GM12865 (cell line): ENCODE data around the gene CCDC9B.

Source experiments
- DNase-seq: peaks from one replicate; pipeline ENCODE4 v3.0.0; 2010; ENCODE audit warnings: low read depth
- H3K4me3 ChIP-seq: 2 replicates; pipeline ENCODE4 v1.5.1; 2011; ENCODE audit warnings: mild to moderate bottlenecking, low read depth, low read length, control low read depth
- TF ChIP-seq, protein P1 (sequence below): IDR thresholded peaks from 2 replicates; pipeline ENCODE4 v1.5.1; 2011; ENCODE audit warnings: low read length, control low read depth, low read depth, inconsistent platforms; ENCODE audit not compliant: insufficient read depth; ENCODE audit errors: missing control alignments

CCDC9B gene

GRCh38 chr15:40380636-40381035 lies 39.9 kb upstream of the CCDC9B start:
- no peak overlapping the region for H3K4me3 ChIP-seq
- no peak for DNase-seq
- TF ChIP-seq, protein P1, sequence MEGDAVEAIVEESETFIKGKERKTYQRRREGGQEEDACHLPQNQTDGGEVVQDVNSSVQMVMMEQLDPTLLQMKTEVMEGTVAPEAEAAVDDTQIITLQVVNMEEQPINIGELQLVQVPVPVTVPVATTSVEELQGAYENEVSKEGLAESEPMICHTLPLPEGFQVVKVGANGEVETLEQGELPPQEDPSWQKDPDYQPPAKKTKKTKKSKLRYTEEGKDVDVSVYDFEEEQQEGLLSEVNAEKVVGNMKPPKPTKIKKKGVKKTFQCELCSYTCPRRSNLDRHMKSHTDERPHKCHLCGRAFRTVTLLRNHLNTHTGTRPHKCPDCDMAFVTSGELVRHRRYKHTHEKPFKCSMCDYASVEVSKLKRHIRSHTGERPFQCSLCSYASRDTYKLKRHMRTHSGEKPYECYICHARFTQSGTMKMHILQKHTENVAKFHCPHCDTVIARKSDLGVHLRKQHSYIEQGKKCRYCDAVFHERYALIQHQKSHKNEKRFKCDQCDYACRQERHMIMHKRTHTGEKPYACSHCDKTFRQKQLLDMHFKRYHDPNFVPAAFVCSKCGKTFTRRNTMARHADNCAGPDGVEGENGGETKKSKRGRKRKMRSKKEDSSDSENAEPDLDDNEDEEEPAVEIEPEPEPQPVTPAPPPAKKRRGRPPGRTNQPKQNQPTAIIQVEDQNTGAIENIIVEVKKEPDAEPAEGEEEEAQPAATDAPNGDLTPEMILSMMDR = no peak

GRCh38 chr15:40379853-40380252 lies 39.1 kb upstream of the CCDC9B start:
- no peak for DNase-seq
- no peak overlapping the region for H3K4me3 ChIP-seq
- TF ChIP-seq, protein P1 = no peak

DNA sequence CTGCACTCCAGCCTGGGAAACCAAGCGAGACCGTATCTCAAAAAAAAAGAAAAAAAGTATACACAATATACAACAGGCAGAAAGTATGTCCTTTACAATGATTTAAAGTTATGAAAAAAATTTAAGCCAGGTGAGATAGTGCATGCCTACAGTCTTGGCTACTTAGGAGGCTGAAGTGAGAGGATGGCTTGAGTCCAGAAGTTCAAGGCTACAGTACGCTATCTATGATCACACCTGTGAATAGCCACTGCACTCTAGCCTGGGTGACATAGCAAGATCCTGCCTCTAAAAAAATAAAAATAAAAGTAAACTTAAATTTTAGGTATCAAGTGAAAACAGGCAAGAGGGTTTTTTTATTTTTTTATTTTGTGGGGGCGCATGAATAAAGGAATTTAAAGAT lies 38.6 kb upstream of the CCDC9B start:
- TF ChIP-seq, protein P1 = no peak
- no peak for DNase-seq
- no peak overlapping the region for H3K4me3 ChIP-seq

- H3K4me3 ChIP-seq = no peak overlapping the region
- TF ChIP-seq, protein P1 = no peak
- DNase-seq = no peak
Observed at GRCh38 chr15:40377606-40378005, 36.9 kb upstream of the CCDC9B start.

- TF ChIP-seq, protein P1 = no peak
- DNase-seq = no peak
- no peak overlapping the region for H3K4me3 ChIP-seq
Observed at GRCh38 chr15:40372981-40373380, 32.2 kb upstream of the CCDC9B start.

DNA sequence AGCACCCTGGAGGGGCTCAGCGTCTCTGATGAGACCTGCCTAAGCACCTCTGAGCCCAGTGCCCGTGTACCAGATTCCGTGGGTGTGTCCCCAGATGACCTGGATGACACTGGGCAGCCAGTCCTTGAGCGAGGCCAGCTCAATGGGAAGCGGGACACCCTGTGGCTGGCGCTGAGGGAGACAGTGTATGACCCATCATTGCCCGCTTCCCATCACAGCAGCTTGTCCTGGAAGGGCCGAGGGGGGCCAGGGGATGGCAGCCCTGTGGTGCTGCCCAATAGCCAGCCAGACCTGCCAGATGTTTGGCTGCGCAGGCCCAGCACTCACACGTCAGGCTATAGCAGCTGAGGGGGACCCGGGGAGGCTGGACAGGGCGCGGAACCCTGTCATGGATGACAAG lies 29.2 kb upstream of the CCDC9B start:
- no peak overlapping the region for H3K4me3 ChIP-seq
- TF ChIP-seq, protein P1 = no peak
- DNase-seq = no peak

DNA sequence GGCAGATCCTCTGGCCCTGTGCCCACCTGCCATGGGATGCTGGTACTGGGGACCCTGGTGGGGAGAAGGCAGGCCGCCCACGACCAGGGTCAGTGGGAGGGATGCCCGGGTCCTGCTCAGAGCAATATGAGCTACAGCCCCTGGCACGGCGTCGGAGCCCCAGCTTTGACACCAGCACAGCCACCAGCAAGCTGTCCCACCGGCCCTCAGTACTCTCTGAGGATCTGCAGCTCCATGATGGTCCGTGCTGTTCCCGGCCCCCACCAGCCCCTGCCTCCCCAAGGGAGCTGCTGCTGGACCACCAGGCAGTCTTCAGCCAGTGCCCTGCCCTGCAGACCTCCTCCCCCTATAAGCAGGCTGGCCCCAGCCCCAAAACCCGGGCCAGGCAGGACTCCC lies 28.7 kb upstream of the CCDC9B start:
- no peak overlapping the region for H3K4me3 ChIP-seq
- DNase-seq = no peak
- TF ChIP-seq, protein P1 = no peak
